HFFc6 (cell line): Measurements from ENCODE around the gene ITGA11. TPM values are rescaled to one million over a fixed set of nuclear protein-coding genes. Genes with fewer than 3 reads are reported as not detected.
A peak's percentile ranks its signal among the peaks of the same experiment; 100 is the strongest.

Source experiments
- DNase-seq: peaks from one replicate; pipeline ENCODE4 v3.0.0-alpha.2; 2018
- H3K27ac Mint-ChIP-seq: 2 replicates; pipeline ENCODE4 v1.8.0; 2020; ENCODE audit warnings: mild to moderate bottlenecking, mixed read lengths
- H3K27me3 Mint-ChIP-seq: 2 replicates; pipeline ENCODE4 v1.8.0; 2021; ENCODE audit warnings: mild to moderate bottlenecking, moderate library complexity, mixed read lengths; ENCODE audit not compliant: insufficient read depth
- H3K36me3 Mint-ChIP-seq: 2 replicates; pipeline ENCODE4 v1.8.0; 2021; ENCODE audit warnings: low read depth, mixed read lengths
- H3K4me1 Mint-ChIP-seq: 2 replicates; pipeline ENCODE4 v1.8.0; 2020; ENCODE audit warnings: low read depth, mixed read lengths
- H3K4me3 Mint-ChIP-seq: 2 replicates; pipeline ENCODE4 v1.8.0; 2020; ENCODE audit warnings: mild to moderate bottlenecking, moderate library complexity, mixed read lengths
- H3K9me3 Mint-ChIP-seq: 2 replicates; pipeline ENCODE4 v1.8.0; 2020; ENCODE audit warnings: mild to moderate bottlenecking, mixed read lengths
- CTCF ChIP-seq: fragments of 200-600 bp; sonication (generic); IDR thresholded peaks from 2 replicates; pipeline ENCODE4 v1.5.0; 2021; ENCODE audit warnings: antibody characterized with exemption, mild to moderate bottlenecking
- total RNA-seq, 6 experiments: library from RNA; stranded (reverse); fragmentation: NEBNext Ultra II Directional; extraction: Animal tissue kit (Norgen Biotek cat#: 25700); gene quantifications; 2 replicates in 1 of 6; 3 replicates in 5 of 6; pipeline ENCODE4 v1.2.3, GENCODE V29; 2021

Gene ITGA11
- total RNA-seq, 6 experiments from 2014 or later, result 1.2 to 2.1 (median 1.4) TPM

GRCh38 chr15:68434021-68434420 is 2.1 kb upstream of the ITGA11 start:
- Mint-ChIP-seq H3K4me1 (no peaks in the 10 kb centered on the region), H3K27ac (no peak overlapping the region), H3K27me3 (peaks cover 67% of the 10 kb centered on the region), H3K9me3 (no peaks in the 10 kb centered on the region), H3K36me3 (no peaks in the 10 kb centered on the region), H3K4me3 (no peak overlapping the region)
- DNase-seq, result no peak
- TF ChIP-seq CTCF, result no peak

GRCh38 chr15:68433551-68433950 is 1.6 kb upstream of the ITGA11 start:
- no peaks in the 10 kb centered on the region for H3K9me3 Mint-ChIP-seq
- no peak overlapping the region for H3K27ac Mint-ChIP-seq
- H3K4me3 Mint-ChIP-seq, result no peak overlapping the region
- H3K36me3 Mint-ChIP-seq, result no peaks in the 10 kb centered on the region
- H3K27me3 Mint-ChIP-seq, result peaks cover 63% of the 10 kb centered on the region
- DNase-seq, result no peak
- TF ChIP-seq CTCF, result no peak
- no peaks in the 10 kb centered on the region for H3K4me1 Mint-ChIP-seq

- no peak for TF ChIP-seq CTCF
- Mint-ChIP-seq H3K4me1 (peaks cover 8% of the 10 kb centered on the region), H3K36me3 (no peaks in the 10 kb centered on the region), H3K4me3 (no peak overlapping the region), H3K27me3 (peaks cover 54% of the 10 kb centered on the region), H3K27ac (no peak overlapping the region), H3K9me3 (no peaks in the 10 kb centered on the region)
- no peak for DNase-seq
These were observed 590 bp upstream of the ITGA11 start for GRCh38 chr15:68432441-68433064.

- H3K36me3 Mint-ChIP-seq, result no peaks in the 10 kb centered on the region
- no peak for DNase-seq
- no peak for TF ChIP-seq CTCF
- peak overlapping the region; percentile 27; the same call in 1 of the 2 replicates for H3K4me3 Mint-ChIP-seq
- peaks cover 44% of the 10 kb centered on the region for H3K27me3 Mint-ChIP-seq
- no peak overlapping the region for H3K27ac Mint-ChIP-seq
- peaks cover 14% of the 10 kb centered on the region for H3K4me1 Mint-ChIP-seq
- no peaks in the 10 kb centered on the region for H3K9me3 Mint-ChIP-seq
These were observed 749 bp downstream of the ITGA11 start for GRCh38 chr15:68431037-68431791.

DNA sequence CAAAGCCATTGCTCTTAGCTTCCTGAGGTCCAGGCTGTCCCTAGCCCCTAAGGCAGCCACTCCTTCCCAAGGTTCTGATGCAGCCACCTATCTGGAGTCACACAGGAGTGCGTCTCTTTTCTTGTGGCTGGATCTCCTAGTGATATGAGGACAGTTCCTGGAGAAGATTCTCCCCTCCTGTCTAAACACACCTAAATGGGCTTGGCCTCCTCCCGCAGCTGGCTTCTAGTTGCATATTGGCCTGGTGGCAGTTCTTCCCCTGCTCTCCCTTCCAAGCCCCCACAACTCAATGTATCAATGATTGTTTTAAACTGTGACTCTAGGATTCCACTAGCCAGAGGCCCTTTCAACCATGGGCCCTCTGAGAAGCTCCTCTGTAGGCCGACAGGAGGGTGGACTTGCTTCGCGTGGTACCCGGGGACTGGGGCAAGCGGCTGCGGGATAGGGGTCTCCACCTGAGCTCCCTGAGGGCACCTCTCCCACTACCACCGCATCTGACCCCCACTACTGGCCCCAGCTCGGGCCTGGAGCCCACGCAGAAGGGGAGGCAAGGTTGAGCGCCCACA is 1.4 kb downstream of the ITGA11 start:
- H3K27me3 Mint-ChIP-seq, result peaks cover 42% of the 10 kb centered on the region
- H3K27ac Mint-ChIP-seq, result no peak overlapping the region
- H3K9me3 Mint-ChIP-seq, result no peaks in the 10 kb centered on the region
- TF ChIP-seq CTCF, result no peak
- H3K4me1 Mint-ChIP-seq, result peaks cover 14% of the 10 kb centered on the region
- H3K36me3 Mint-ChIP-seq, result no peaks in the 10 kb centered on the region
- no peak for DNase-seq
- H3K4me3 Mint-ChIP-seq, result no peak overlapping the region
